NCI-H1092 (cell line): ENCODE results near the gene TNRC6C.
"Not testable (repeated sequence)": the region's sequence is repeated elsewhere in the genome, so short reads cannot be mapped to it uniquely, and the experiment has no call there.

Source experiments
- DNase-seq: peaks from one replicate; lab custom pipeline; 2025; lab: John Stamatoyannopoulos, UW

Gene TNRC6C

GRCh38 chr17:77930780-77931768, 27.4 kb upstream of the TNRC6C start:
- DNase-seq: no peak

DNA sequence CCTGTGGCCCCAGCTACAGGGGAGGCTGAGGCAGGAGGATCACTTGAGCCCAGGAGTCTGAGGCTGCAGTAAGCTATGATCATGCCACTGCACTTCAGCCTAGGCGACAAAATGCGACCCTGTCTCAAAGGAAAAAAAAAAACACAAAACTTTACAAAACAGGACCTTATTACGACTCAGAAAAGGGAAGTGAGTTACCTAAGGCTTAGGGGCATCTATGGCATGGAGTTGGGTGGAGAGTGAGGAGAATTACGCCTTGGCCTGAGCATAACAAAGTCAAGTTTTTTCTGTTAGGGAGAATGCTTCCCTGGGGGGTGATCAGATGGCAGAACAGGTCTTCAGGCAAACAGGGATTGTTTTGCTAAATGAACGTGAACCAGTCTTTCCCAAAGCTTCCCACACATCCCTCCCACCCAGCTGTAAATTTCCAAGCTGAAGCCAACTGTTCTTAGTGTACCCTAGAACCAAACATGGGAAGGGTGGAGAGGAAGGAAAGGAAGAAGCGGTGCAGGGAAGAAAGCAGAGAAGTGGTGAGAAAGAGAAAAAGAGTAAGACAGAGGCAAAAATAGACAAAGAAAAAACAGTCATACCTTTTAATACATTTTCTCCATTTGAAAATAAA, 24.6 kb upstream of the TNRC6C start:
- no peak for DNase-seq

DNA sequence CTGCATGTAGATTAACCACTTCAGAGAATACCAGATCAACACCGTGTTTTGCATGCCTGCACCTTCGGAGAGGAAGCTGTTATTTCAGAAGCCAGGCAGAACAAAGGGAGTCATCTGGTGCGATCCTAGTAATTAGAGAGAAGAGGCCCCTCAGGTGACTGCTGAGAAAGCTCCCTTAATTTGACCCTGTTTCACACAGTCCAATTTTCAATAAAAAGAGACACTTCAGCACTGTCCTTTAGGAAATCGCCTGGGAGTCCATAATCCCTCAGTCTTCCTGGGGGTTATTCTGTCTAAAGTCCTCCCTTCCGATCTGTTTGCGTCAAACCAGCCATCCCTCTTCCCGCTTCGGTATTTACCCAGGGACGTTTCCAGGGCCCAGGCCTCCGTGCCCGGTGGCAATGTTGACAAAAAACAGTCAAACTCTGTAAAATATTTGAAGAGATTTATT, 23.4 kb upstream of the TNRC6C start:
- no peak for DNase-seq

- not testable (repeated sequence) for DNase-seq
These were observed 22.8 kb upstream of the TNRC6C start for GRCh38 chr17:77935744-77936143.

DNA sequence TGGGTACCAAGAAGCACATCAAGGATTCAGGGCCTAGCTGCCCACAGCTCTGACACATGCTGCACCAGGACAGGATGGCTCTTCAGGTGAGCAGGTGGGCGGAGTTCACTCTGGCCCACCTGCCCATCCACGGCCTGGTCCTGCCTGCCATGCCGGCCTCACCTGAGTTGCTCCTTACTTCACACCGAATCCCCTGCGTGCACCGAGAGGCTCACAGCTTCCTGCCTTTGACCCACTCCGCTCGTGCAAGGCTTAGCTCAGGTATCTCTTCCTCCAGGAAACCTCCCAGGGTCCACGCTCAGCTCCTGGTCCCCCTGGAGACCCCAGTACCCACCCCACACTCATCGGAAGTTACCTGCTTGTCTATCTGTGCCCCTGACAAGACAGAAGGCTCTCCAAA, 21.6 kb upstream of the TNRC6C start:
- no peak for DNase-seq

GRCh38 chr17:77941004-77941403, 17.5 kb upstream of the TNRC6C start:
- no peak for DNase-seq

GRCh38 chr17:77942112-77942988, 16.2 kb upstream of the TNRC6C start:
- DNase-seq: no peak

DNA sequence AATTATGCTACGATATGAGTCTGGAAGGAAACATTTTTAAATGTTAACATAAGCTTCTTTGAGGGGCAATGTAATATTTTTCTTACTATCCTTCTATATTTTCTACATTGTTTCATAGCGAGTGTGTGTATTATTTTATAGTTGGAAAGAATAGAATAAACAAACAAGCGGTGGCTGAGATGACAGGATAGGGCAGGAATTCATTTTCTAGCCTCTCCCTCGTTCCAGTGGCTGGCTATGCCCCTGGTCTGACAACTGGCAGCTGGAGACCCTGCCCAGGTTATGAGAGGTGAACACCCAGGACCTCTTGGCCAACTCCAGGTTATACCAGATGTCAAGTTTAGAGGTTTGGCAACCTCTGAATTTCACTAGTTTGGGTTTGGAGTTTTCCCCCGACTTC, 14.5 kb upstream of the TNRC6C start:
- DNase-seq: no peak

- no peak for DNase-seq
These were observed 13.9 kb upstream of the TNRC6C start for GRCh38 chr17:77944390-77945222.

- no peak for DNase-seq
These were observed 11.4 kb upstream of the TNRC6C start for GRCh38 chr17:77946900-77947645.

- DNase-seq: no peak
These were observed 9.8 kb upstream of the TNRC6C start for GRCh38 chr17:77948690-77949114.

- DNase-seq: no peak
These were observed 7.4 kb upstream of the TNRC6C start for GRCh38 chr17:77951123-77951522.

GRCh38 chr17:77952368-77952767, 6.1 kb upstream of the TNRC6C start:
- DNase-seq: no peak

DNA sequence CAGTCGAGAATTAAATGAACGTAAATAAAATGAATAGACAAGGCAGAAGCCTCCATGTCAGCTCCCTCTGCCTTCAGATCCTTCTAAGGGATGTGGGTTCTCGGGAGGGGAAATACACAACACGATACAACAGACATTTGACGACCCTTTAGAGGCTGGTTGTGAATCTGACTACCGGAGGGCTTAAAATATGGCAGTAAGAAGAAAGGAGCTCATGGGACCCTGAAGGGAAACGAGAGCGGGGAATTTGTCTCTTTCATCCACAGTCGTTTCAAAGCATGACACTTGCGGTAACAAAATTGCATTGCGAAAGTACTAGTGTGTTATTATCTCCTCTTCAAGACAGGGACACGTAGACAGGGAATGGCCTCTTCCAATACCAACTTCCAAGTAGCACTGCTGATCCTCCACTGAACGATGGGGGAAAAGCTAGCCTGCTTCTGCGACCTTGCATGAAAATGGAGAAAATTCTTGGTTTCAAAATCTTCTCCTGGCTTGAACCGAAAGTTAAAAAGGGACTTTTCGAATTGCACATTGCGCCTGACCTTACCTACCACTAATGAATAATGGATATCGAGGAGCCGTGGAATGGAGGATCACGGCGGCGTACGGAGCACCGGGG, 1.2 kb upstream of the TNRC6C start:
- DNase-seq: no peak

GRCh38 chr17:77958716-77959125, 218 bp downstream of the TNRC6C start:
- no peak for DNase-seq

- DNase-seq: no peak
These were observed 823 bp downstream of the TNRC6C start for GRCh38 chr17:77959126-77959925.

DNA sequence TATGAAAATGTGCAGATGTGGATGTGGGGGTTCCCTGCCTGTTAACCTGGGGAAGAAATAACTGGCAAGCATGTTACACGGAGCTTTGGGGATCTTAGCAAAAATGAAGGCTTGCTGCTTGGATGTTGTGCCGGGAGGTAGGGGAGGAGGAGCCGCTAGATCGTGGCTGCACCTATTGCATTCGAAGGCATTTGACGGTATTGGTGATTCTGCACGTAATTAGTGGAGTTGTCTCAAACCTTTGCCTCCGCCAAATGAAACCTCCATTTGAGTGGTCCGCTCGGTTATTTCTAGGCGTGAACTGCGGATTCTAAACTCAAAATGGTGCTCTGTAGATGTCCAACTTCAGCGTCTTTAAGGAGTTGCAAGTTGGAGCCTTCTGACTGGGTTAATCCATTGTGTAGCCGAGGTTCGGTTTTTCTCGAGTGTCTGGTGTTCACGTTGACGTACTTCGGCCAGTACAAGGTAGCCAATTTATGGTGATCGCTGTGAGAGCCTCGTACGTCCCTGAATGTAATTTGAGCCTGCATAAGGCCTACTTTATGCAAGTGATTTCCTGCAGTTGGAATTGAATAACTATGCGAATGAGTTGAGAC, 1.5 kb downstream of the TNRC6C start:
- no peak for DNase-seq

- DNase-seq: no peak
These were observed 3.2 kb downstream of the TNRC6C start for GRCh38 chr17:77961741-77962140.

- no peak for DNase-seq
These were observed 3.8 kb downstream of the TNRC6C start for GRCh38 chr17:77962348-77962747.
